Endodermal cell (in vitro differentiated cells): Measurements from ENCODE around the gene OR2W1. TPM values are rescaled to one million over a fixed set of nuclear protein-coding genes. Genes with fewer than 3 reads are reported as not detected.
A peak's percentile ranks its signal among the peaks of the same experiment; 100 is the strongest.

Experiments
- DNase-seq: peaks from one replicate; pipeline ENCODE4 v3.0.0-alpha.2; 2017
- H3K27ac ChIP-seq: 2 replicates; pipeline ENCODE4 v1.5.1; 2013; ENCODE audit warnings: mild to moderate bottlenecking, low read depth, low read length, moderate library complexity
- H3K27me3 ChIP-seq: 2 replicates; pipeline ENCODE4 v1.6.1; 2013; ENCODE audit warnings: mild to moderate bottlenecking, low read length, moderate library complexity; ENCODE audit not compliant: insufficient read depth, control insufficient read depth, poor library complexity, severe bottlenecking
- H3K36me3 ChIP-seq: 2 replicates; pipeline ENCODE4 v1.7.0; 2013; ENCODE audit warnings: mild to moderate bottlenecking, low read length, moderate library complexity; ENCODE audit not compliant: control insufficient read depth, insufficient read depth
- H3K4me1 ChIP-seq: one replicate; pipeline ENCODE4 v1.7.0; 2013; ENCODE audit warnings: low read length; ENCODE audit not compliant: control insufficient read depth, insufficient read depth
- H3K4me3 ChIP-seq: 2 replicates; pipeline ENCODE4 v1.5.1; 2013; ENCODE audit warnings: mild to moderate bottlenecking, low read length, moderate library complexity
- H3K9ac ChIP-seq: 2 replicates; pipeline ENCODE4 v1.6.1; 2013; ENCODE audit warnings: mild to moderate bottlenecking, low read length, moderate library complexity; ENCODE audit not compliant: poor library complexity, severe bottlenecking; ENCODE audit errors: extremely low read depth
- H3K9me3 ChIP-seq: 2 replicates; pipeline ENCODE4 v1.6.1; 2013; ENCODE audit warnings: mild to moderate bottlenecking, low read length, moderate library complexity; ENCODE audit not compliant: control insufficient read depth
- H3K27ac Mint-ChIP-seq: 2 replicates; pipeline ENCODE4 v1.8.0; 2020; ENCODE audit warnings: mixed read lengths
- H3K27me3 Mint-ChIP-seq: 2 replicates; pipeline ENCODE4 v1.8.0; 2021; ENCODE audit warnings: mild to moderate bottlenecking, mixed read lengths; ENCODE audit not compliant: insufficient read depth
- H3K36me3 Mint-ChIP-seq: 2 replicates; pipeline ENCODE4 v1.8.0; 2020; ENCODE audit warnings: low read depth, mixed read lengths
- H3K4me1 Mint-ChIP-seq: 2 replicates; pipeline ENCODE4 v1.8.0; 2020; ENCODE audit warnings: mixed read lengths
- H3K4me3 Mint-ChIP-seq: 2 replicates; pipeline ENCODE4 v1.8.0; 2020; ENCODE audit warnings: mild to moderate bottlenecking, moderate library complexity, mixed read lengths
- H3K9me3 Mint-ChIP-seq: 2 replicates; pipeline ENCODE4 v1.8.0; 2020; ENCODE audit warnings: mild to moderate bottlenecking, mixed read lengths
- WGBS, 2 experiments: methylation state at CpG; one replicate each; pipeline versions ENCODE4 v1.1.5 to v1.1.7; 2013; ENCODE audit warnings: missing lambda C conversion rate in 2 of 2, mixed read lengths in 1 of 2; ENCODE audit not compliant: insufficient coverage in 1 of 2, insufficient read length in 1 of 2; 5-methylcytosine and 5-hydroxymethylcytosine counted together
- total RNA-seq, 2 donors: library from RNA; stranded (reverse); fragmentation: NEBNext Ultra II Directional in 1 of 2; extraction: Animal tissue kit (Norgen Biotek cat#: 25700) in 1 of 2; gene quantifications; 2 replicates in 1 of 2; 3 replicates in 1 of 2; pipeline ENCODE4 v1.2.1, GENCODE V29; 2021
- TF ChIP-seq, protein P1 (sequence below): fragments of 200-600 bp; sonication (generic); conservative IDR thresholded peaks from 2 replicates; pipeline ENCODE4 v1.5.0; 2021; ENCODE audit warnings: antibody characterized with exemption, mild to moderate bottlenecking

The OR2W1 gene
- total RNA-seq, 2 donors from 2014 or later: not detected

DNA sequence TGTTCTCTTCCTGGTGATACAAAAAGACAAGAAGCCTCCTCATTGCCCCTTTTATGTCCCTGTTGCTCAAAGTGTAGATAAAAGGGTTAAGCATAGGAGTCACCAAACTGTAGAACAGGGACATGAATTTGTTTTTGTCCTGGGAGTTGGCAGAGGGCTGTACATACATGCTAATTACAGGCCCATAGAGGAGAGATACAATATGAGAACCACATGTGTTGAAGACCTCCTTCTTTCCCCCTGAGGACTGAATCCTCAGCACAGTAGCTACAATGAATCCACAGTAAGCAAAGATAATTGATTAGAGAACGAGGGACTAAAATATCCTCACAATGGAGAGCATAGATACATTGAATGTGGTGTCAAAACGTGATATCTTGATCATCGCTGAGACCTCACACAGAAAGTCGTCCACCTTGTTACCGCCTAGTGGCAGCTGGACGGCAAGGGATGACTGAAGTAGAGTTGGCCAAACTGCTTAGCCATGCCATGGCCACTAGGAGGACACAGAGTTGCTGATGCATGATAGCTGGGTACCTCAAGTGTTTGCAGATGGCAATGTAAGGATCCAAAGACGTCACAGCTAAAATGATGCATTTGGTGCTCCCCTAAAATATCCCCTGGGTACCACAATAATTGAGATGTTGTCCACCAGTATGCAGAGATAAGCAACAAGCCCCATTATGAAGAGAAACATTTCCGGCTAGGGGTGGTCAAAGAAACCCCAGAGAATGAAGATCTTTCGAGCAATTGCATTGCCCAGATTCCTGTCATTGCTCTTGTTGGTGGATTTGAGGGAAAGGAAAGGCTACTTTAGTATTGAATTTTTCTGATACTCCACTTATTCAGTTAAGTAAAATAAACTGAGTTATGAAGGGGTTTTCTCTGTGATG lies 27.1 kb upstream of the OR2W1 start:
- no peaks in the 10 kb centered on the region for H3K27me3 ChIP-seq
- H3K27ac ChIP-seq: no peak overlapping the region
- DNase-seq: peak; percentile 85
- TF ChIP-seq, protein P1, sequence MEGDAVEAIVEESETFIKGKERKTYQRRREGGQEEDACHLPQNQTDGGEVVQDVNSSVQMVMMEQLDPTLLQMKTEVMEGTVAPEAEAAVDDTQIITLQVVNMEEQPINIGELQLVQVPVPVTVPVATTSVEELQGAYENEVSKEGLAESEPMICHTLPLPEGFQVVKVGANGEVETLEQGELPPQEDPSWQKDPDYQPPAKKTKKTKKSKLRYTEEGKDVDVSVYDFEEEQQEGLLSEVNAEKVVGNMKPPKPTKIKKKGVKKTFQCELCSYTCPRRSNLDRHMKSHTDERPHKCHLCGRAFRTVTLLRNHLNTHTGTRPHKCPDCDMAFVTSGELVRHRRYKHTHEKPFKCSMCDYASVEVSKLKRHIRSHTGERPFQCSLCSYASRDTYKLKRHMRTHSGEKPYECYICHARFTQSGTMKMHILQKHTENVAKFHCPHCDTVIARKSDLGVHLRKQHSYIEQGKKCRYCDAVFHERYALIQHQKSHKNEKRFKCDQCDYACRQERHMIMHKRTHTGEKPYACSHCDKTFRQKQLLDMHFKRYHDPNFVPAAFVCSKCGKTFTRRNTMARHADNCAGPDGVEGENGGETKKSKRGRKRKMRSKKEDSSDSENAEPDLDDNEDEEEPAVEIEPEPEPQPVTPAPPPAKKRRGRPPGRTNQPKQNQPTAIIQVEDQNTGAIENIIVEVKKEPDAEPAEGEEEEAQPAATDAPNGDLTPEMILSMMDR: peak; percentile 96
- no peak overlapping the region for H3K4me3 Mint-ChIP-seq
- no peak overlapping the region for H3K9ac ChIP-seq
- H3K27me3 Mint-ChIP-seq: peaks cover 1% of the 10 kb centered on the region
- H3K9me3 ChIP-seq: no peaks in the 10 kb centered on the region
- H3K36me3 ChIP-seq: no peaks in the 10 kb centered on the region
- H3K4me1 ChIP-seq: no peaks in the 10 kb centered on the region
- H3K27ac Mint-ChIP-seq: no peak overlapping the region
- H3K4me1 Mint-ChIP-seq: no peaks in the 10 kb centered on the region
- H3K9me3 Mint-ChIP-seq: peaks cover 8% of the 10 kb centered on the region
- H3K36me3 Mint-ChIP-seq: no peaks in the 10 kb centered on the region
- 38 to 45% methylated on average over 9 of the region's 9 CpGs for WGBS, 2 experiments
- no peak overlapping the region for H3K4me3 ChIP-seq

DNA sequence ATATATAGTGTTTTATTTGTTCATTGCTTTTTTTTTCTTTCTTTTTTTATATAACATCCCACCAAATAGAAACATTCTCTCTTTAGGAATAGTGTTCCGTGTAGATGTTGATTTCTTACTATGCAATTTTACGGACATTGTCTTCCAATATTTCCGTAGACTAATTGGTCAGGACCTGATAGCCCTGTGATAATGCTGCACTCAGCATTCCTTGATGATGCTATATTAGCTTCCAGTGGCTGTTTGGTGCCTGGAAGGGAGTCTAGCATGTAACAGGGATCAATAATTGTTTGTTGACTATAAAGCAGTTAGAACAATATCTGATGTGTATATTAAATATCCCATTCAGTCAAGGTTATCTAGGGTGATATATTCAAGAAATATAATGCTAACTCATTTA lies 6.7 kb upstream of the OR2W1 start:
- Histone ChIP-seq H3K4me3 (no peak overlapping the region), H3K27ac (no peak overlapping the region), H3K36me3 (no peaks in the 10 kb centered on the region), H3K9me3 (no peaks in the 10 kb centered on the region), H3K9ac (no peak overlapping the region), H3K27me3 (no peaks in the 10 kb centered on the region), H3K4me1 (no peaks in the 10 kb centered on the region)
- no peaks in the 10 kb centered on the region for H3K4me1 Mint-ChIP-seq
- no peak overlapping the region for H3K27ac Mint-ChIP-seq
- no peak for DNase-seq
- no peaks in the 10 kb centered on the region for H3K9me3 Mint-ChIP-seq
- H3K27me3 Mint-ChIP-seq: peaks cover 7% of the 10 kb centered on the region
- 95% methylated on average over 3 of the region's 3 CpGs; no CpG with 5 or more reads in 1 of the 2 experiments for WGBS, 2 experiments
- TF ChIP-seq, protein P1: no peak
- no peak overlapping the region for H3K4me3 Mint-ChIP-seq
- H3K36me3 Mint-ChIP-seq: no peaks in the 10 kb centered on the region

DNA sequence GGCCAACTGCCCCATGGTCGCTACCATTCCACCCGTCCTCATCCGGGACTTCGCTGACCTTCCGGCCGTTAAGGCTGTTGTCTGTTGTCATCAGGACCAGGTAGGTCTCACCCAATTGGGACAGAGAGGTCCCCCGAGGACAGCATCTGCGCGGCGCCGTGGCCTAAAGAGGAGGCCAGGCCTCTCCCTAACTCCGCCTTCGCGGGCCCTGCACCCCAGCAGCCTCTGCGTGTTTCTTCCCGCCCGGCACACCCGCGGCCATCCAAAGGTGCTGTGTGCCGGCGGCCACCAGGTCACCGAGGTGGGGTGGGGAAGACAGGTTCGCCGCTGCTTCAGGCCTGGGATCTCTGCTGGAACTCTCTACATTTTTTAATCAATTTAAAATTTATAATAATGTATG lies 9.0 kb downstream of the OR2W1 start:
- Histone ChIP-seq H3K9me3 (no peaks in the 10 kb centered on the region), H3K27ac (no peak overlapping the region), H3K36me3 (no peaks in the 10 kb centered on the region), H3K4me3 (no peak overlapping the region), H3K9ac (no peak overlapping the region), H3K27me3 (no peaks in the 10 kb centered on the region), H3K4me1 (no peaks in the 10 kb centered on the region)
- Mint-ChIP-seq H3K27ac (no peak overlapping the region), H3K27me3 (no peaks in the 10 kb centered on the region), H3K4me3 (no peak overlapping the region), H3K36me3 (no peaks in the 10 kb centered on the region), H3K4me1 (no peaks in the 10 kb centered on the region), H3K9me3 (no peaks in the 10 kb centered on the region)
- 94 to 96% methylated on average over 11 to 24 of the region's 24 CpGs for WGBS, 2 experiments
- TF ChIP-seq, protein P1: no peak
- no peak for DNase-seq
